Measurements from ENCODE around the gene ATF6.

ATF6 gene

DNA sequence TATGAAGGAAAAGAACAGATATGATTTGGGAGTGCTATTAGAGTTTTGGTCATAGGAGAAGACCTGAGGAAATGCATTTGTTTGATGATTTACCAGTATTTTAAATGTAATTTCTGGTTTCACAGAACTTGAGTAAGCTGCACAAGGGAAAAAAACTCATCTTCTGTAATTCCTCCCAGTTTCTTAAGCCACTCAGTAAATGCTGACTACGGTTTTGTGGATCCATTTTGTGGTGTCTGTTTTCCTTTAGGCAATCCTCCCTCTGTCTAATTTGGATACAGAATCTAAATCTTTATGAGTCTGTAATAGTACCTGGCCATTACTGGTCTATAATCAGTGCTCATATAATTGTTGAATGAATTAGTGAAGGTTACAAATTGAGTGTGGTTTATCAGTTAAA lies 185.5 kb downstream of the ATF6 start:
- Mint-ChIP-seq H3K36me3 (ENCODE audit: low read depth) (peaks cover 14% of the 10 kb centered on the region), H3K27me3 (ENCODE audit: low read depth) (no peaks in the 10 kb centered on the region), H3K9me3 (no peaks in the 10 kb centered on the region), H3K4me3 (no peak overlapping the region), H3K27ac (no peak overlapping the region), H3K4me1 (peaks cover 63% of the 10 kb centered on the region)
- TF ChIP-seq CTCF (IDR thresholded peaks at IDR 0.05; ENCODE audit: unreplicated experiment in 3 of 3) = no peak

GRCh38 chr1:161952607-161953172 lies 186.6 kb downstream of the ATF6 start:
- no peak for TF ChIP-seq CTCF (IDR thresholded peaks at IDR 0.05; ENCODE audit: unreplicated experiment in 3 of 3)
- H3K4me1 Mint-ChIP-seq = peaks cover 65% of the 10 kb centered on the region
- no peak overlapping the region for H3K4me3 Mint-ChIP-seq
- peaks cover 8% of the 10 kb centered on the region for H3K36me3 Mint-ChIP-seq (ENCODE audit: low read depth)
- no peaks in the 10 kb centered on the region for H3K9me3 Mint-ChIP-seq
- H3K27ac Mint-ChIP-seq = no peak overlapping the region
- no peaks in the 10 kb centered on the region for H3K27me3 Mint-ChIP-seq (ENCODE audit: low read depth)

DNA sequence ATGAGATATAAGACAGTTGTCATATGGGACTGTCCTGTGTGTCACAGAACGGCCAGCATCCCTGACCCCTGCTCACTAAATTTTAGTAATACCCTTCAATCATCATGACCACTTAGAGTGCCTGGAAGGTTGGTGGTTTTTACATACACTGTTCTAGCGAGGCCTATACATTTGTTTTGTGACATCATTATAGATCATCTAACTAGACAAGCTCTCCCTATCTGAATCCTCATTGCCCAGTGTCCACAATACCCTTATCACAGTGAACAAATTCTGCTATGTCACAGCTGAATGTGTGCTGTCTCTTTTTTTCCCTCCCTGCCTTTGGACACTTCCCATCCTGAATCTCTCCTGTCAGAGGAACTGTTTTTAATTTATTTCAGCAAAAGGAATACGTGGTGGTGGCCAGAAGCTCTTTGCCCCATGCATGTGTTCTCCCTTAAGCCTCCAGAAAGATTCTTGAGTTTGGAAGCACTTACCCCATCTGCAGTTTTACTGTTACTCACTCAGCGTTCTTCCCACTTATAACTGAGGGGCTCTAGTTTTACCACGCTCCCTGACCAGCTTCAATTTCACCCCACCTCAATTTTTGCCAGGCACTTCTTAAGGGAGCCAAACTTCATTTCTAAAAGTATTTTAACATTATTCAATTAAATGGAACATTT lies 187.3 kb downstream of the ATF6 start:
- Mint-ChIP-seq H3K9me3 (no peaks in the 10 kb centered on the region), H3K36me3 (ENCODE audit: low read depth) (peaks cover 10% of the 10 kb centered on the region), H3K4me1 (peaks cover 70% of the 10 kb centered on the region), H3K4me3 (no peak overlapping the region), H3K27ac (peak overlapping the region in 1 of 3 experiments; percentile 78), H3K27me3 (ENCODE audit: low read depth) (no peaks in the 10 kb centered on the region)
- TF ChIP-seq CTCF (IDR thresholded peaks at IDR 0.05; ENCODE audit: unreplicated experiment in 3 of 3) = no peak

DNA sequence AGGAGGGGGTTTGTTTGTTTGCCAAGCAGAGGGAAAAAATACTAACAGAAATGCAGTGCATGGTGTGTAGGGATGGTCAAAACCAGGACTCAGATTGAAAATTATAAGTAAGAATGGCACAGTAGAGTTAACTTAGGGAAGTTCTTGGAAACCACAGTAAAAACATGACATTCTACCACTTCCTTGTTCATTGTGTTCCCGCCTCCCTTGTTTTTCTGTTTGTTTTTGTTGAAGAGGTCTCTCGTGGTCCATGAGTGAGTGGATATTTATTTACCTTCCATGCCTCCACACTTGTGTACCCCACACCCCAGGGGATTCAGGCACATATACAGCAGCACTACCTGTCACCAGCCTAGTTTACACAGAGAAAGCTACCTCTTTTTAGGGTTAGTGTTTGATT lies 187.9 kb downstream of the ATF6 start:
- Mint-ChIP-seq H3K27ac (peak overlapping the region in 1 of 3 experiments; percentile 78), H3K9me3 (no peaks in the 10 kb centered on the region), H3K4me3 (no peak overlapping the region), H3K36me3 (ENCODE audit: low read depth) (peaks cover 17% of the 10 kb centered on the region), H3K27me3 (ENCODE audit: low read depth) (no peaks in the 10 kb centered on the region), H3K4me1 (peaks cover 66% of the 10 kb centered on the region)
- TF ChIP-seq CTCF (IDR thresholded peaks at IDR 0.05; ENCODE audit: unreplicated experiment in 3 of 3) = no peak

DNA sequence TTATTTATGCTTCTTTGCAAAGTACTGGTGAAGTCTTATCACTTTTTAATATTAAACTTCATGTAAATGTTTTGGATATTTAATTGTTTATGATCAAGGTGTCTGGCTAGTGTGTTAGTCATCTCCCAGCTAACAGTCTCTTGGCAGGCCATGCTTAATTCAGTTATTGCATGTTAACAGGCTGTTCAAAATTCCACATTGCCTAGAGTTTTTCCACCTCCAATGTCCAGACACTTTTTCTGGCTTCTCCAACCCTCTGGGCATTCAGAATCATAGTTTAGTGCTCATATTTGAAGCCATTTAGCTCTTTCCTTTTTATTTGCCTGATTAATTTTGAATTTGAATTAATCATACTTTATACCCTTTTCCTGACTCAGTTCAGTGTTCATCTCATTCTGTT lies 188.3 kb downstream of the ATF6 start:
- TF ChIP-seq CTCF (IDR thresholded peaks at IDR 0.05; ENCODE audit: unreplicated experiment in 3 of 3) = no peak
- Mint-ChIP-seq H3K4me3 (no peak overlapping the region), H3K4me1 (peaks cover 65% of the 10 kb centered on the region), H3K36me3 (ENCODE audit: low read depth) (peaks cover 19% of the 10 kb centered on the region), H3K27me3 (ENCODE audit: low read depth) (no peaks in the 10 kb centered on the region), H3K9me3 (no peaks in the 10 kb centered on the region), H3K27ac (peak overlapping the region in 1 of 3 experiments; percentile 78)

DNA sequence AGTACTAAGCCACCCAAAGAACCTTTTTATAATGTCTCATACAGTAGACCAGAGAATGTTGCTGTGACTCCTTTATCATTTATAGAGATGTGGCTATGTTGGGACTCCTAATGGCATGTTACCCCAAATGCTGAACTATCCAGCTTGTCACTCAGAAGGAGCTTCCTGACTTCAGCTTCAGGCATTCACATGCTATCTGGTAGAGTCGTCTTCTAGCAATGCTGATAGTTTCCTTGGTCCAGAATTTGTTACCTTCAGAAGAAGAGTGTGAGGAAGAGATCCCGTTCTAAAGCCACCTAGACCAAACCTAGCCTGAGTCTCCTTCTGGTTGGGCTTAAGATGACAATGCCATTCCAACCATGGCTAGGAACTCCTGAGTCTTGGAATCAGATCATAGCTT lies 189.5 kb downstream of the ATF6 start:
- H3K4me3 Mint-ChIP-seq = no peak overlapping the region
- TF ChIP-seq CTCF (IDR thresholded peaks at IDR 0.05; ENCODE audit: unreplicated experiment in 3 of 3) = no peak
- H3K4me1 Mint-ChIP-seq = peaks cover 61% of the 10 kb centered on the region
- peak overlapping the region; percentile 44 to 78 (median 66) for H3K27ac Mint-ChIP-seq
- H3K9me3 Mint-ChIP-seq = no peaks in the 10 kb centered on the region
- H3K27me3 Mint-ChIP-seq (ENCODE audit: low read depth) = no peaks in the 10 kb centered on the region
- peaks cover 22% of the 10 kb centered on the region for H3K36me3 Mint-ChIP-seq (ENCODE audit: low read depth)

All from nephron (organoid).